ENCODE data around the gene METTL17. TPM values are rescaled to one million over a fixed set of nuclear protein-coding genes. Genes with fewer than 3 reads are reported as not detected.

Gene METTL17
- total and polyA plus RNA-seq, 2 donors (not counting 3 experiments of a cell fraction or from before 2014, with no cell fraction given) = 60.6 to 90.6 TPM

DNA sequence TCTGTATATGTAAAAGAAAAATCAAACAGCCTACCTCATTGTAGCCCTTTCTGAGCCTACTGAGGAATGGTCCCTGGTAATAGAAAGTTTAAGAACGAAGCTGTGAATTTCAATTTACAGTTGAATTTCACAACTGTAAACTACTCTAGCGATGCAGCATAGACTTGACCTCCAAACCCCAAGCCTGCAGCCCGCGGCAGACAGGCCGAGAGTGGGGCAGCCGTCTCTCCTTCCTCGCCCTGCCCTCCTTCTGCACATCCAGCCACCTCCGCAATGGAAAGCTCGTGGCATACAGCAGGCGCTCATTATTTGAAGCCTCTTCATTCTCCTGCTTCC is 19.2 kb upstream of the METTL17 start:
- intact Hi-C loops (cut with micrococcal nuclease) (loop anchor here (2.0 to 10.0 kb wide), 7 partner anchors 18 to 358 kb away; partner anchors contain the start of genes METTL17, RNASE4, RNASE6 and TMEM253), dilution Hi-C loops (cut with MboI; ENCODE audit: extremely low pct_ligation_motif_present, low sequenced_read_pairs) (no loop called here)
- H3K4me1 ChIP-seq (ENCODE audit: control insufficient read depth, extremely low read depth, insufficient read depth, low read length) = peaks cover 21% of the 10 kb centered on the region
- TF ChIP-seq MYC (IDR thresholded peaks at IDR 0.05; ENCODE audit: low read depth, low read length) (no peak), EZH2 (IDR thresholded peaks at IDR 0.05; ENCODE audit: borderline replicate concordance, low read depth, low read length, severe bottlenecking) (no peak), GATA2 (IDR thresholded peaks at IDR 0.05; ENCODE audit: insufficient read depth, insufficient read length, low read depth, low read length) (no peak), POLR2A (IDR thresholded peaks at IDR 0.05; ENCODE audit: low read depth, low read length) (no peak), JUN (IDR thresholded peaks at IDR 0.05; ENCODE audit: borderline replicate concordance, insufficient read depth, insufficient read length, low read depth) (no peak), FOS (IDR thresholded peaks at IDR 0.05; ENCODE audit: borderline replicate concordance, insufficient read depth, low read length) (no peak), POLR2AphosphoS5 (IDR thresholded peaks at IDR 0.05; ENCODE audit: insufficient read depth, low read depth, low read length) (no peak)
- TF ChIP-seq, protein P1, sequence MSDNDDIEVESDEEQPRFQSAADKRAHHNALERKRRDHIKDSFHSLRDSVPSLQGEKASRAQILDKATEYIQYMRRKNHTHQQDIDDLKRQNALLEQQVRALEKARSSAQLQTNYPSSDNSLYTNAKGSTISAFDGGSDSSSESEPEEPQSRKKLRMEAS (IDR thresholded peaks at IDR 0.05; ENCODE audit: insufficient read depth, insufficient read length) = no peak
- TF ChIP-seq, protein P2, sequence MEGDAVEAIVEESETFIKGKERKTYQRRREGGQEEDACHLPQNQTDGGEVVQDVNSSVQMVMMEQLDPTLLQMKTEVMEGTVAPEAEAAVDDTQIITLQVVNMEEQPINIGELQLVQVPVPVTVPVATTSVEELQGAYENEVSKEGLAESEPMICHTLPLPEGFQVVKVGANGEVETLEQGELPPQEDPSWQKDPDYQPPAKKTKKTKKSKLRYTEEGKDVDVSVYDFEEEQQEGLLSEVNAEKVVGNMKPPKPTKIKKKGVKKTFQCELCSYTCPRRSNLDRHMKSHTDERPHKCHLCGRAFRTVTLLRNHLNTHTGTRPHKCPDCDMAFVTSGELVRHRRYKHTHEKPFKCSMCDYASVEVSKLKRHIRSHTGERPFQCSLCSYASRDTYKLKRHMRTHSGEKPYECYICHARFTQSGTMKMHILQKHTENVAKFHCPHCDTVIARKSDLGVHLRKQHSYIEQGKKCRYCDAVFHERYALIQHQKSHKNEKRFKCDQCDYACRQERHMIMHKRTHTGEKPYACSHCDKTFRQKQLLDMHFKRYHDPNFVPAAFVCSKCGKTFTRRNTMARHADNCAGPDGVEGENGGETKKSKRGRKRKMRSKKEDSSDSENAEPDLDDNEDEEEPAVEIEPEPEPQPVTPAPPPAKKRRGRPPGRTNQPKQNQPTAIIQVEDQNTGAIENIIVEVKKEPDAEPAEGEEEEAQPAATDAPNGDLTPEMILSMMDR (IDR thresholded peaks at IDR 0.05; ENCODE audit: extremely low read depth in 1 of 2, insufficient read depth in 1 of 2, low read depth in 1 of 2, low read length in 2 of 2) = no peak
- FAIRE-seq = no peak
- no peaks in the 10 kb centered on the region for H3K79me2 ChIP-seq (ENCODE audit: control insufficient read depth, insufficient read depth, low read length)
- peak overlapping the region in 2 of 3 experiments; percentile 55 to 64 for H3K4me3 ChIP-seq (replicated peaks in 1 of 3; ENCODE audit: insufficient read depth in 1 of 3, low read depth in 1 of 3, low read length in 3 of 3)
- H3K9me1 ChIP-seq (replicated peaks; ENCODE audit: control insufficient read depth, extremely low read depth, insufficient read depth, low read length) = no peaks in the 10 kb centered on the region
- H3K9me3 ChIP-seq (replicated peaks; ENCODE audit: control insufficient read depth, insufficient read depth, low read length) = no peaks in the 10 kb centered on the region
- no peak overlapping the region for H3K9ac ChIP-seq (replicated peaks; ENCODE audit: extremely low read depth, insufficient read depth, low read length)
- ChIA-PET POLR2A (interaction anchor here (1.3 kb wide), 1 partner anchor 628 kb away, joined by 3 read pairs; no protein-coding TSS in a partner anchor), CTCF (interaction anchor here (0.6 to 5.5 kb wide), 60 partner anchors 8 to 652 kb away, joined by 3 to 103 read pairs (median 4); partner anchors contain the start of genes PARP2, RNASE1, RNASE4 and SLC39A2)
- no TSS peak for BruUV-seq (replicated peaks)
- H3K36me3 ChIP-seq (ENCODE audit: control insufficient read depth in 2 of 2, extremely low read depth in 1 of 2, insufficient read depth in 2 of 2, low read length in 2 of 2) = no peaks in the 10 kb centered on the region
- H4K20me1 ChIP-seq (replicated peaks; ENCODE audit: control insufficient read depth, extremely low read depth, insufficient read depth, low read length) = no peaks in the 10 kb centered on the region
- H2AFZ ChIP-seq (ENCODE audit: low read depth, low read length) = peak overlapping the region; percentile 91
- DNase-seq (ENCODE audit: low read depth, low spot score) = no peak
- no peak overlapping the region for H3K27ac ChIP-seq (ENCODE audit: insufficient read depth, low read depth, low read length)
- peak overlapping the region; percentile 83 for H3K4me2 ChIP-seq (ENCODE audit: insufficient read depth, low read length)
- H3K27me3 ChIP-seq (ENCODE audit: control insufficient read depth in 2 of 2, insufficient read depth in 2 of 2, low read length in 2 of 2) = peaks cover 8 to 17% of the 10 kb centered on the region in 2 experiments

Data from endothelial cell of umbilical vein (primary cell).